Head of caudate nucleus (tissue), 42 donors: ENCODE results near the gene CBFB.

Experiments used
- DNase-seq, 42 donors: peaks; one replicate each; pipeline versions ENCODE4 v3.0.0 to v3.0.0-alpha.2; 2020 to 2021; ENCODE audit warnings: mixed read lengths in 7 of 42
- intact Hi-C: fragments of 100-400 bp; cut with DNase I; formaldehyde crosslinking; loops from one replicate; pipeline ENCODE4 v1.15.0; 2022

Gene CBFB

DNA sequence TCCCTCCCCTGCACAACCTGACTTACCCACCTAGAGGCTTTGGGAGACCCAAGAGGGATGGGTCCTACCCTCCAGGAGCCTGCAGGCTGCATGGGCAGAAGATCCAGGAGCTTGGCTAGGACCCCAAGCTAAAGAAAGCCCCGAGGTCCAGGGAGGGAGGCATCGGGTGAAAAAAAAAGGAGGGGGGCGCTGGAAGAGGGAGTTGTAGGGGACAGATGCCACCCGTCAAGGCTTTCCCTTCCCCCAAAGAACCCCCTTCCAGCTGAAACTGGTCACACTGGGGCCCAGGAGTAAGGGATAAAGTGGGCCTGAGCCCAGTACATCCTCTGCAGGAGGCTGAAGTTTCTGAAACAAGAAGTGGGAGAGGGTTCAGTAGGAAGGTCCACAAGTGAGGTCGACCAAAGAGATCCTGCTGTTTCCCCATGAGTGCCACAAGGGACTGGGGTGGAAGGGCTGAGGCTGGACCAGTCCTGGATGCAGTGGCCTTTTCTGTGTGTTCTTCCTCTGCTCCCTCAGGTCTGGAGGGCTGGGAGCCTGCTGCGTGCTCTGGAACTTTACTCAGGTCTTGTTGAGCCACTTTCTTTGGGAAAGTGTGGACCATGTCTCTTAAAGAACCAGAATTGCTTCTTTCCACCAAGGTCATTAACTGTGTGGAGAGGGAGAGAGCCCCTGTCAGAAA is 14.2 kb upstream of the CBFB start:
- DNase-seq, result peak in 5 of 42 donors; percentile 3 to 26 (median 13)
- intact Hi-C loops, result loop anchor here (10.0 kb wide), 1 partner anchor 140 kb away; the partner anchor contains the start of genes B3GNT9, FBXL8 and TRADD

DNA sequence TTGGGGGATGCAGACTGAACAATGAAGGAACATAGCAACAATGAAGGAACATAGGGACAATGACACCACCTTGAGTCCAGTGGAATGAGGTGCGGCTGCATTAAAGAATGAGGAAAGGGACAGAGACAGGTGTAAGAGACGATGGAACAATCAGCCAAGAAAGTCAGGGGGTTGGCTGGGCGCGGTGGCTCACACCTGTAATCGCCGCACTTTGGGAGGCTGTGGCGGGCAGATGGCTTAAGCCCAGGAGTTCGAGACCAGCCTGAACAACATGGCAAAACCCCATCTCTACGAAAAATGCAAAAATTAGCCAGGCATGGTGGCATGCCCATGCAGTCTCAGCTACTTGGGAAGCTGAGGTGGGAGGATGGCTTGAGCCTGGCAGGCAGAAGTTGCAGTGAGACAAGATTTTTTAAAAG is 13.6 kb upstream of the CBFB start:
- DNase-seq, result peak in 10 of 42 donors; percentile 1 to 17 (median 8)
- intact Hi-C loops, result loop anchor here (10.0 kb wide), 1 partner anchor 139 kb away; the partner anchor contains the start of genes B3GNT9, FBXL8 and TRADD

DNA sequence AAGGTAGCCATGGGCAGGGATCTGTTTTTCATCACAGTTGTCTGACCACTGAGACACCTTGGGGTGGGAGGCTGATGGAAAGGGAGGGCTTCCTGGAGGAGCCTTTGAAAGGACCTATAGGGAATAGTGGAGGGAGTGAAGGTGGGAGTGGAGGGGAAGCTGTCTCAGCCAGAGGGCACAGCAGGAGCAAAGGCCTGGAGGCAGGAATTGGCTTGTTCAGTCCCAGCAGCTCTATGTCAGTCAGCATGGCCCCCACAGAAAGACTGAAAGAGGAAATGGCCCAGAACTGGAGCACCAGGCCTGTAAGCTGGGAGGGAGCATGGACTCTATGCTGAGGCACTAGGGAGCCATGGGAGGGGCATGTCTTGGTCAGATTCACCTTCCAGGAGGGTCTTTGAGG is 12.8 kb upstream of the CBFB start:
- intact Hi-C loops, result loop anchor here (10.0 kb wide), 1 partner anchor 139 kb away; the partner anchor contains the start of genes B3GNT9, FBXL8 and TRADD
- DNase-seq, result peak in 9 of 42 donors; percentile 1 to 26 (median 4)

DNA sequence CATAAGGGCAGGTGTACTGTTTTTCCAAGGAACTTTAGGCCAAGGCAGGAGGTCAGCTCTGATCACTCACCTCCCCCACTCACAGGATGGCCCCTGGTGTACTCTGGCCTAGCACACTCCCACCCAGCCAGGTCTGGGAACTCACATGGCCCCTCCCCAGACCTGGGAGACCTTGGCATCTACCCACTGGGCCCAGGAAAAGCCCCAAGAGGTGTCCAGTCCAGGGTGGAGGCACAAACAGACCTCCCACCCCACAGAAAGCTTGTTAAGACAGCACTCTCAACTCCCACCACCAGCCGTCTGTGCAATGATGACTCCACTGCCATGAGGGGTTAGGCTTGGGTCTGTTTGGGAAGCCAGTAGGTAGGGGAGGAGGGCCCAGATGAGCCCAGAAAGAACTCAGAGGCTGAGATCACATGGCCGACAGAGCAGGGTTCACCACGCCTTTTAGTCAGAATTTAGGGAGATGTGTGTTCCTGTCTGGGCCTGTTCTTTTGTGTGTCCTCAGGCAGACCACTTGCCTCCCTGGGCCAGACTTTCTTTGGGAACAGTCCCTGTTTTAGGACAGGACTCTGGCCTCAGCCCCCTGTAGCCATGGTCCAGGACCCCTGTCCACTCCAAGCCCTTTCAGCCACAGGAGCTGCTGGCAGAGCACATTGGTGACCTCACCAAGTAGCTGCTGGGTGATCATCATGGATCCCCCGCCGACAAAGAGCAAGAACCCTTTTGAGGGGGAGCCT is 12.1 kb upstream of the CBFB start:
- DNase-seq, result peak in 10 of 42 donors; percentile 3 to 27 (median 10)
- intact Hi-C loops, result loop anchor here (10.0 kb wide), 1 partner anchor 138 kb away; the partner anchor contains the start of genes B3GNT9, FBXL8 and TRADD

DNA sequence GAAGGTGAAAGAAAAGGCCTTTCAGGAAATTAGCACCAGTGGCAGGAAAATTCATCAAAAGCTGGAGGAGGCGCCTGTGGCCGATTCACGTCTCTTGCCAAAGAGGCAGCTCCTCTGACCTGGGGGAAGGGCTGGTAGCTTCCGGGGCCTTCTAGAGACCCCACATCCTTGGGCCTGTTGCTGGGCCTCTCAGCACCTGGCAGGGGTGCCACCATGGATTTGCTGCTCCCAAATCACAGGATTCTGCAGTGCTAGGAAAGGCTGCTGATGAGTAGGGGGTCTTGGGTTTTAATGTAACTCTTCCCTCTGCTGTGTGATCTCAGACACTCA is 11.6 kb upstream of the CBFB start:
- intact Hi-C loops, result loop anchor here (10.0 kb wide), 1 partner anchor 137 kb away; the partner anchor contains the start of genes B3GNT9, FBXL8 and TRADD
- peak in 7 of 42 donors; percentile 1 to 24 (median 8) for DNase-seq

DNA sequence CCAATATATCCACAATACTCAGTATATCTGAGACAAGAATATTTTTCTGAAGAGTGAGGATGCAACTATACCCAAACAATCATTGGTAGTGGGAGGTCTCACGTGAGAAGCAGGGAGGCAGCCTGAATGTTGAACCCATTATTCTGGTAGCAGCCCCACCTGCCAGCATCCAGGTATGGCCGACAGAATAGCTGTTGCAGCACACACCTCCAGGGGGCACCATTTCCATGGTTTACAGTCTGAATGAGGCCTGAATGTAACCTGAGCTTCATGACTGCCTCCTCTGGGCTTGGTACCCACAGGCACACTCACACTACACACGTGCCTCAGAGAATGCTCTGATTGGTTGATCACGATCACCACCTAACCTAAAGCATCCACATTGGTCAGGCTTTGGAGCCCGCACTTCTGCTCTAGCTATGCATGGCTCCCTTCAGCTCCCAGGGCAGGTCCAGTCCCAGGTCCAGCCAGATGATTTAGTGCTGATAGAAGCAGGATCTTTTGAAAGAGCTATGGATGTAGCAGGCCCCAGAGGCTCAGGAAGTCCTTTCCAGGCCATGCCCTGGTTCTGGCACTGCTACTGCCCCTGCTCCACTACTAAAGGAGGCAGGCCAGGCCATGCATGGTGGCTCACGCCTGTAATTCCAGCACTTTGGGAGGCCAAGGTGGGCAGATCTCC is 11.0 kb upstream of the CBFB start:
- peak in 41 of 42 donors; percentile 48 to 91 (median 76) for DNase-seq
- intact Hi-C loops, result loop anchor here (10.0 kb wide), 1 partner anchor 137 kb away; the partner anchor contains the start of genes B3GNT9, FBXL8 and TRADD

DNA sequence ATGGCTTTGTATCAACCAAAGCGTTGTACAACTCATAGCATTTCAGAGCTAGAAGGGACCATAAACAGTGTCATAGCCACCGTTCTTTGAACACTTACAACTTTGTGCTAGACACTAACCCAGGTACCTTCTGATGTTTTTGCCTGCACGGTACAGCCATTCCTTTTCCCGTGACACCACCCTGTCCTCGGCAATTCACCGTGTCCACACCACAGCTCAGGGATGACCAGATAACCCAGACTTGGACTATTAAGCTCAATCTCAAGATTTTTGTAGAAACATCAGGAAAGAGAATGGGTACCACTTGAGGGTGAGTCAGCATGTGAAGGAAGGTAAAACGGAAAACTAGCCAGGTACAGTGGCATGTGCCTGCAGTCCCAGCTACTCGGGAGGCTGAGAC is 9.8 kb upstream of the CBFB start:
- intact Hi-C loops, result loop anchor here (10.0 kb wide), 1 partner anchor 136 kb away; the partner anchor contains the start of genes B3GNT9, FBXL8 and TRADD
- DNase-seq, result peak in 5 of 42 donors; percentile 7 to 26 (median 17)

DNA sequence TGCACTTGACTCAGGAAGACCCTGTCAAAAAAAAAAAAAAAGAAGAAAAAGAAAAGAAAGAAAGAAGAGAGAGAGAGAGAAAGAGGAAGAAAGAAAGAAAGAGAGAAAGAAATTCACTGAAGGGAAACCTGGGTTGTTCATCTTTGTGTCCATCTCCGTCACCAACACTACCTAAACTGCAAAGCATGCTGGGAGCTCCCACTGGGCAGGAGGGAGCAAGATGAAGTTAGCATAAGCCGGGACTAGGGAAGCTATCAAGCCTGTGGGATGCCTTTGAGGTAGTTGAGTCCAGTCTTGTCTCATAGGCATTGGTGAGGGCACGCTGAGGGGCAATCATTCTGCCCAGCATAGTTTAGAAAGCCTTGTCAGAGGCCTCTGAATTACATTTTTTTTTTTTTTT is 7.6 kb upstream of the CBFB start:
- DNase-seq, result peak in 9 of 42 donors; percentile 0 to 30 (median 4)
- intact Hi-C loops, result loop anchor here (10.0 kb wide), 1 partner anchor 57 kb away; the partner anchor contains the start of gene CES3

DNA sequence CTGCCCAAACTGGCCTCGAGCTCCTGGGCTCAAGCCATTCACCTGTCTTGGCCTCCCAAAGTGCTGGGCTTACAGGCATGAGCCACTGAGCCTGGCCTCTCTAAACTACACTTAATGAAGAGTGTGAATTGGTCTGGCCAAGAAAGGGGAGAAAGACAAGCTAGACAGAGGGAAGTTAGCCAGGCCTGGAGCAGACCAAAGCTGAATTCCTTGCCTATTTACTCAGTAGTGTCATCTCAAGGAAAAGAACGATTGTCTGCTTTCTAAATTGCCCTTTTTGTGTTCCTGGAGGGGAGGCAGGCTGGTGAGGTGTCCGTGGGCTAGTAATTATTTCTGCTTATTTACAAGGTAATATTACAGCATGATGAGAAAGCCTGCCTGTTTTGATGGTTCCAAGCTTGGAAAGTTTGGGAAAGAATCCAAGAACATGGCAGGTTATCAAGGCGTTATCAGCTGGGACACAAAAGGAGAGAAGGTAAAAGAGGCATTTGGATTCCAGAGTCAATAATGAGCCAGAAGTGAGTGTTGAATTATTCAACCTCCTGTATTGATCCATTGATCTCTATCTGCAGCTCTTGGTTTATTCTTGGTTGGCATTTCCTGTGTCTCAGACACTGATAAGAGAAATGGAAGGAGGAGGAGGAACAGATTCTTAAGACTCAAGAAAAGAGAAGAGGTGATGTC is 6.3 kb upstream of the CBFB start:
- intact Hi-C loops, result loop anchor here (10.0 kb wide), 1 partner anchor 58 kb away; the partner anchor contains the start of gene CES3
- DNase-seq, result peak in 4 of 42 donors; percentile 1 to 14 (median 4)

DNA sequence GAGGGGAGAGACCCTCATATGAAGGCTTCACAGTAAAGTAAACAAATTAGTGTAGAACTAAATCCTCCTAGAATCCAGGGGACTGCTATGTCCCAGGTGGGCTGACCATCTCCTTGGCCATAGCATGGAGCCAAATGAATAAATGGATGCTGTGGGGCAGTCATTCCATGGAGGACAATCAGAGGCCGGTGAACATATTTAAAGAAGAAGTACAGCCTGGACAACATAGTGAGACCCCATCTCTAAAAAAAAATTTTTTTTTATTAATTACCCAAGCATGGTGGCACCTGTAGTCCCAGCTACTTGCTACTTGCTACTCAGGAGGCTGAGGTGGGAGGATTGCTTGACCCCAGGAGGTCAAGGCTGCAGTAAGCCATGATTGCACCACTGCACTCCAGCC is 5.3 kb upstream of the CBFB start:
- intact Hi-C loops, result loop anchor here (10.0 kb wide), 1 partner anchor 59 kb away; the partner anchor contains the start of gene CES3

DNA sequence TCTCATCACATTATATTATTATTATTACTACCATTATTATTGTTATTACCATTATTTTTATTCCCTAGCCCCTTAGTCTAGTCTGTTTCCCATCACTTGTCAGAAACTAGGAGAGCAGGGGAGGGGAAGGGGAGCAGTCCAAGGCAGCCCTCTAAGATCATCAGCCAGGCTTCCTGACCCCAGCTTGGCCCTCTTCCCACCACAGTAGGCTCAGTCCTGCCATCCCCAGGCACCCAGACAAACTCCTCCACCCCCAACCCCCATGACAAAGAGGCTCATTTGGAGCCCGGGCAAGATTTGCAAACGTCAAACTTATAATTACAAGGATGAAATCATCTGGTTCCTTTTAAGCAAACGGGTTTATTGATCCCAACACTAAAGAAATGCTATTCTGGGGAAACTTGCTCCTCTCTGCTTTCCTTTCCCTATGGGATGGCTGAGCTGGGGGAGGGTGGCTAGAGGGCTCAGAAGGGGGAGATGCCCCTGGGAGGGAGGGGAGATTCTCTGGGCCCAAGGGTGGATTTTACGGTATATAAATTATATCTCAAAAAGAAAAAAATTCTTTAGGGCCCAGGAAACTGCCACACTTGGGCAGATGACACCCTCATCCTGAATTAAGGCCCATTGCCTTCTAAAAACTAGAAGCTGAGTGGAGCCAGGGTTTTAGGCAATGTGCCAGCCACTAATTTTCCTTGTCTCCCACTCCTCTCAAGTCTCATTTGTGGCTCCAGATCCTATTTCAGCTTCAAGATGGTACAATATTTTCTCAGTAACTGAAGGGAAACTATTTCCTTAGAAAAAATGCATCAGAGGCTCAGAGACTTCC is 4.4 kb upstream of the CBFB start:
- intact Hi-C loops, result loop anchor here (10.0 kb wide), 1 partner anchor 60 kb away; the partner anchor contains the start of gene CES3
- DNase-seq, result peak in 6 of 42 donors; percentile 3 to 39 (median 6)

More for the DNA sequence above, 5.3 kb upstream of the CBFB start:
- DNase-seq, result peak in 2 of 42 donors; percentile 2 to 5

DNA sequence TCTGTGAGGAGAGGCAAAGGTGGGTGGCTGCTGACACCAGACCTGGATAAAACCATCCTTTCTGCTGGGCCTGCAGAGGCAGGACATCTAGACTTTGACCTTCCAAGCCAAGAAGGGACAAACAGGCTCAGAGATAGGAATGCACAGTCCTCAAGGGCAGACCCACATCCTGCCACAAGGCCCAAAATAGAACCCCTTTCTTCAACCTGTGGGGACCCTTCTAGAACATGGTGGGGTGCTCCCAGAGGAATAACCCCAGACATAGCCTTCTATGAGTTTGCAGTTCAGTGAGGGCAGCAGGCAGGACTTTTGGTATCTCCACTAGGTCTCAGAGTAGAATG is 3.8 kb upstream of the CBFB start:
- peak in 3 of 42 donors; percentile 1 to 9 (median 2) for DNase-seq
- intact Hi-C loops, result loop anchor here (10.0 kb wide), 1 partner anchor 60 kb away; the partner anchor contains the start of gene CES3

DNA sequence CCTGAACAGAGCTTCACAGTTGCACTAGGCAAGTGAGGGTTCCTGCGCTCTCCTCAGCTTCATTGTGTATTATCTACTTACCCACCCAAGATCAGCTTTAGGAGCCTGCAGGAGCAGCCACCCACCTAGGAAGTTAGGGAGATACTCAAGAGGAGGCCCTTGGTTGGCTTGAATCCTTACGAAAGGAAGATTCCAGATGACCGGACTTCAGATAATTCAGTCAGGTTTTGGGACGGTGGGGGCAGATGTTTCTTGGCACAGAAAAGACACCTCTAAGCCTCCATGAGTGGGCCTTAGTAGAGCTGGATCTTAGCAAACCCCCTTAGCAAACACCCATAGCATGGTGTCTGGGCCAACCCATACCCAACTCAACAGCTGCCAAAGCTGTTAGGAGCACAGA is 2.4 kb upstream of the CBFB start:
- DNase-seq, result peak in 3 of 42 donors; percentile 3 to 7 (median 6)
- intact Hi-C loops, result loop anchor here (10.0 kb wide), 1 partner anchor 62 kb away; the partner anchor contains the start of gene CES3

DNA sequence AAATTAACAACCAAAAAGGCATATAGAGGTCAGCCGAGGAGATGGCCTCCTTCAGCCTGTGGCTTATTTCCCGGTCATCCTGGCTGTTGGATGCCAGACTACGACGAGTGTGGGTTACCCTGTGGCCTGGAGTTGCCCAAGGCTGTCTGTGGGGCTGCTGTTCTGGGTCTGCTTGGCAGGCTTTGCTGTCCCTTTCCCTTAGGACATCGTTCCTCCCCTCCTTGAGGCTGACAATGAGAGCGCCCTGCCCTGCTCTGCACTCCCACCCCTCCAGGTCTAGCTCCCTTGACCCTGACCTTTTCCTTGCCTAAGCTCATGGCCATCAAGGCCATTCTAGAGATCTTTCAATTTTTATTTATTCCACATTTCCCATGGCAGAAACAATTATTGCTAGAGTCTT is 1.9 kb upstream of the CBFB start:
- DNase-seq, result peak in 6 of 42 donors; percentile 8 to 36 (median 17)
- intact Hi-C loops, result loop anchor here (10.0 kb wide), 1 partner anchor 62 kb away; the partner anchor contains the start of gene CES3

DNA sequence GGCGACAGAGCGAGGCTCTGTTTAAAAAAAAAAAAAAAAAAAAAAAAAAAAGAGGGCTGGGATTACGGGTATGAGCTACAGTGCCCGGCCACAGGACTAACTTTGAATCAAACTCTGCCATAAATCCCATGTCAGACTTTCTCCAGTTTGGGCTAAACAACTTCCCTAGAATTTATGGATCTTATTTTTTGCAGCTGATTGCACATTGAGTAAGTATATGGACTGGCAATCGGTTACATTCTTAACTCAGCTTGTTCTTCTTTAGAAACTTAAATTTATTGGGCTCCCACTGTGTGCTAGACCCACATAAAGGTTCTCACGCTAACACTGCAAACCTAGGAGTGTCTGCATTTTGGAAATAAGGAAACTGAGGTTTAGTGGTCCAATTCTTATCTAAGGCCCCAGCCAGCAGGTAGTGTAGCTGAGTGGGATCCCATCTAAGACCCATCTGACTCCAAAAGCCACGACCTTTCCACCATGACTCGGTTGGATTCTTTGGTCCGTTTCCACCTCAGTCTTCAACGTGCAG is 718 bp upstream of the CBFB start:
- DNase-seq, result peak in 2 of 42 donors; percentile 13 to 15
- intact Hi-C loops, result loop anchor here (2.0 to 10.0 kb wide), 2 partner anchors 63 to 81 kb away; partner anchors contain the start of genes CES3 and PHAF1

DNA sequence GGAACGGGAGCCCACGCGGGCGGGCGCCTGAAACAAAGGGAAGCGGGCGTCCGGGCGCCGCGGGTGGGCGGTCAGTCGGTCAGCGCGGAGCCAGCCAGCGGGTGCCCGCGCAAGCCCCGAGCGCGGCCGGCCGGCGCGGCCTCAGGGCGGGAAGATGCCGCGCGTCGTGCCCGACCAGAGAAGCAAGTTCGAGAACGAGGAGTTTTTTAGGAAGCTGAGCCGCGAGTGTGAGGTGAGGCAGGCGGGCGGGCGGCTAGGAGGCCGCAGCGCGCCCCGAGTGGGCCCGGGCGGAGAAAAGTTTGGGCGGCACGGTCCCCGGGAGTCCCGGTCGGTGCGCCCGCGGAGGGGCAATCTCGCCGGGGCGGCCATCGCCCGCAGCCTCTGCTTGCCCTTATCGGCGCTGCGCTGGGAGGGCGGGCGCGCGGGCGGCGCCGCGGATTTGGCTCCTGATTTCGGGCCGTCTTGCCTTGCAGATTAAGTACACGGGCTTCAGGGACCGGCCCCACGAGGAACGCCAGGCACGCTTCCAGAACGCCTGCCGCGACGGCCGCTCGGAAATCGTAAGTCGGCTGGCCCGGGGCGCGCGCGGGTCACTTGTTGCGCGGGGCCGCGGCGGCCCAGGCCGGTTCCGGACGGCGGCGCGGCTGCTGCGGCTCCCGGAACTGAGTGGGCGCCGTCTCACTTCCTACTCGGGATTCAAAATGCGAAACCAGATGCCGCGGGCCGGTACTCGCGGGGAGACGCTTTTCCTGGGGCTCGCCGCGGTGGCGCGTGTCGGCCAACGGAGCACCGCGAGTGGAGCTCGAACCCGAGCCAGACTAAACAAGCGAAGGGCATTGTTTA is 526 bp downstream of the CBFB start:
- peak in 40 of 42 donors; percentile 21 to 77 (median 48) for DNase-seq
- intact Hi-C loops, result loop anchor here (2.0 to 10.0 kb wide), 2 partner anchors 65 to 79 kb away; partner anchors contain the start of genes CES3 and PHAF1
